Duodenal mucosa (tissue), 2 donors: ENCODE measurements around the gene CD53.

Experiments used
- H3K27ac ChIP-seq: one replicate; pipeline ENCODE4 v1.7.0; 2013; ENCODE audit warnings: low read depth, low read length
- H3K27me3 ChIP-seq, 2 donors: one replicate each; pipeline ENCODE4 v1.7.0; 2013; ENCODE audit warnings: low read length in 2 of 2, control low read depth in 1 of 2; ENCODE audit not compliant: insufficient read depth in 2 of 2, control insufficient read depth in 1 of 2
- H3K36me3 ChIP-seq, 2 donors: one replicate each; pipeline ENCODE4 v1.7.0; 2013; ENCODE audit warnings: low read length in 2 of 2, control low read depth in 1 of 2; ENCODE audit not compliant: insufficient read depth in 2 of 2, control insufficient read depth in 1 of 2
- H3K4me1 ChIP-seq, 2 donors: one replicate each; pipeline ENCODE4 v1.7.0; 2013; ENCODE audit warnings: low read length in 2 of 2, control low read depth in 1 of 2; ENCODE audit not compliant: insufficient read depth in 2 of 2, control insufficient read depth in 1 of 2
- H3K4me3 ChIP-seq, 2 donors: one replicate each; pipeline ENCODE4 v1.7.0; 2013; ENCODE audit warnings: low read length in 2 of 2, low read depth in 1 of 2
- H3K9ac ChIP-seq, 2 donors: one replicate each; pipeline ENCODE4 v1.7.0; 2013; ENCODE audit warnings: low read length in 2 of 2, low read depth in 1 of 2
- H3K9me3 ChIP-seq, 2 donors: one replicate each; pipeline ENCODE4 v1.7.0; 2013; ENCODE audit warnings: low read length in 2 of 2, control low read depth in 1 of 2; ENCODE audit not compliant: control insufficient read depth in 1 of 2

Gene CD53

GRCh38 chr1:110874324-110875215 lies 1.6 kb downstream of the CD53 start:
- Histone ChIP-seq H3K4me1 (peaks cover 0 to 12% of the 10 kb centered on the region in 2 donors), H3K36me3 (no peaks in the 10 kb centered on the region), H3K9me3 (no peaks in the 10 kb centered on the region), H3K9ac (peak overlapping the region; percentile 20 to 56), H3K27ac (no peak overlapping the region), H3K4me3 (peak overlapping the region; percentile 58 to 66), H3K27me3 (no peaks in the 10 kb centered on the region)

- Histone ChIP-seq H3K27me3 (no peaks in the 10 kb centered on the region), H3K4me1 (peaks cover 0 to 12% of the 10 kb centered on the region in 2 donors), H3K4me3 (peak overlapping the region; percentile 58 to 66), H3K36me3 (no peaks in the 10 kb centered on the region), H3K9me3 (no peaks in the 10 kb centered on the region), H3K27ac (peak overlapping the region; percentile 26), H3K9ac (peak overlapping the region; percentile 8 to 17)
Measured at GRCh38 chr1:110875216-110875731, 2.3 kb downstream of the CD53 start.

DNA sequence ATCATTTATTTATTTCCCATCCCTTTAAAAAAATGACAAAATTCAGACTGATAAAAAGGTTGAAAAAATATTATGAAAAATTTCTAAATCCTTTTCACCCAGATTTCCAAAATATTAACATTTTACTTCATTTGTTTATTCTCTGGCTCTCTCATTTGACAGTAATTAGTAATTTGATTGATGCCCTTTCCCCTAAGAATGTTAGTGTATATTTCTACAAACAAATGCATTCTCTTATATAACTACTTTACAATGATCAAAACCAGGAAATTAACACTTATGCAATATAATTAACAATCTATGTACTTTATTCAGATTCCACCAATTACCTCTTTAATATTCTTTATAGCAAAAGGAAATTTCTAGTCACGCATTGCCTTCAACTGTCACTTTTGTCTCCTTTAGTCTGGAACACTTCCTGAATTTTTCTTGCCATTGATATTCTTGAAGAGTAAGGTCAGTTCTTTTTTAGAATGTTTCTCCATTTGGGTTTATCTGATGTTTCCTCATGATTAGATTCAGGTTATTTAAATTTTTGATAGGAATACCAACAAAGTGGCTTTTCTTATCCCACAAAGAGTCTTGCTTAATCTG lies 3.9 kb downstream of the CD53 start:
- peak overlapping the region in 1 of 2 donors; percentile 1 for H3K4me3 ChIP-seq
- H3K9ac ChIP-seq: no peak overlapping the region
- H3K4me1 ChIP-seq: peaks cover 0 to 11% of the 10 kb centered on the region in 2 donors
- no peak overlapping the region for H3K27ac ChIP-seq
- H3K36me3 ChIP-seq: no peaks in the 10 kb centered on the region
- H3K9me3 ChIP-seq: no peaks in the 10 kb centered on the region
- H3K27me3 ChIP-seq: no peaks in the 10 kb centered on the region

DNA sequence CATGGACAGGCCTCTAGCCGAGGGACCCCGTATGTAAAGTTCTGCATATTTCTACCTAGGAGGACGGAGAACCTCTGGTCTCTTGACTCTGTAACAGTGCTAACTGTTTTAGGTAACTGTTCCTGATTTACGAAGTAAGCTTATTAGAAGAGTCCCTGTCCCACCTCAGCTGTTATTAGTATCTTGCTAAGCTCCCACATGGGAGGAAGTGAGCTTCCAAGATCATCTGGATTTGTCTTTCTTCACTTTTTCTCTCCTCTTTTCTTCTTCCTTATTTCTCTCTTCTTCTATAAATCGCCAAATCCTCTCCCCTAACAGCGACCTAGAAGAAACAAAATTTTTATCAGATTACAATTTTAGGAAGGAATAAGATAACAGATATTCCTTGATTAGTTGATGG lies 4.4 kb downstream of the CD53 start:
- Histone ChIP-seq H3K4me1 (peaks cover 0 to 7% of the 10 kb centered on the region in 2 donors), H3K27ac (no peak overlapping the region), H3K9me3 (no peaks in the 10 kb centered on the region), H3K4me3 (peak overlapping the region in 1 of 2 donors; percentile 1), H3K36me3 (no peaks in the 10 kb centered on the region), H3K9ac (no peak overlapping the region), H3K27me3 (no peaks in the 10 kb centered on the region)

DNA sequence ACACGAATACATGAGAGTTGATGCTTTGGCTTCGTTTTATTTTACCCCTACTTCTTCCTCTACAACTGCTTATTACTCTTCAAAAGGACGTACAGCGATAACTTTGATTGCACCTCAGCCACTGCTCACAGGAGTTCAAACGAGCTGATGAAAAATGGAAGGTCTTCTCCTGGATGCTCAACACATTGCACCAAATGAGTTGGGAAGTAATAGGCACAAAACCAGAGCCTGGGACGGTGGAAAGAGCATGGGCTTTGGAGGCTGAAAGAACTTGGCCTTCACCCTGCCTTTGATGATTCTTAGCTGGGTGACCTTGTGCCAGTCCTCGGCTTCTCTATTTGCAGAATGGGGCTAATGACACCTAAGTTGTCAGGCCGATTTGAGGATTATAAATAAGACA lies 4.8 kb downstream of the CD53 start:
- Histone ChIP-seq H3K4me3 (peak overlapping the region in 1 of 2 donors; percentile 5), H3K9ac (no peak overlapping the region), H3K27me3 (no peaks in the 10 kb centered on the region), H3K36me3 (no peaks in the 10 kb centered on the region), H3K4me1 (peaks cover 0 to 4% of the 10 kb centered on the region in 2 donors), H3K27ac (no peak overlapping the region), H3K9me3 (no peaks in the 10 kb centered on the region)

- Histone ChIP-seq H3K4me3 (no peak overlapping the region), H3K9me3 (no peaks in the 10 kb centered on the region), H3K36me3 (no peaks in the 10 kb centered on the region), H3K9ac (no peak overlapping the region), H3K4me1 (peaks cover 0 to 4% of the 10 kb centered on the region in 2 donors), H3K27me3 (no peaks in the 10 kb centered on the region), H3K27ac (no peak overlapping the region)
Measured at GRCh38 chr1:110878591-110878990, 5.6 kb downstream of the CD53 start.

GRCh38 chr1:110878993-110879392 lies 6.0 kb downstream of the CD53 start:
- H3K4me3 ChIP-seq: no peak overlapping the region
- H3K4me1 ChIP-seq: peaks cover 0 to 4% of the 10 kb centered on the region in 2 donors
- no peak overlapping the region for H3K9ac ChIP-seq
- H3K27me3 ChIP-seq: no peaks in the 10 kb centered on the region
- no peaks in the 10 kb centered on the region for H3K9me3 ChIP-seq
- no peaks in the 10 kb centered on the region for H3K36me3 ChIP-seq
- H3K27ac ChIP-seq: no peak overlapping the region

GRCh38 chr1:110879758-110880606 lies 7.0 kb downstream of the CD53 start:
- peaks cover 0 to 4% of the 10 kb centered on the region in 2 donors for H3K4me1 ChIP-seq
- no peaks in the 10 kb centered on the region for H3K27me3 ChIP-seq
- H3K4me3 ChIP-seq: no peak overlapping the region
- no peak overlapping the region for H3K9ac ChIP-seq
- no peak overlapping the region for H3K27ac ChIP-seq
- no peaks in the 10 kb centered on the region for H3K9me3 ChIP-seq
- H3K36me3 ChIP-seq: no peaks in the 10 kb centered on the region

DNA sequence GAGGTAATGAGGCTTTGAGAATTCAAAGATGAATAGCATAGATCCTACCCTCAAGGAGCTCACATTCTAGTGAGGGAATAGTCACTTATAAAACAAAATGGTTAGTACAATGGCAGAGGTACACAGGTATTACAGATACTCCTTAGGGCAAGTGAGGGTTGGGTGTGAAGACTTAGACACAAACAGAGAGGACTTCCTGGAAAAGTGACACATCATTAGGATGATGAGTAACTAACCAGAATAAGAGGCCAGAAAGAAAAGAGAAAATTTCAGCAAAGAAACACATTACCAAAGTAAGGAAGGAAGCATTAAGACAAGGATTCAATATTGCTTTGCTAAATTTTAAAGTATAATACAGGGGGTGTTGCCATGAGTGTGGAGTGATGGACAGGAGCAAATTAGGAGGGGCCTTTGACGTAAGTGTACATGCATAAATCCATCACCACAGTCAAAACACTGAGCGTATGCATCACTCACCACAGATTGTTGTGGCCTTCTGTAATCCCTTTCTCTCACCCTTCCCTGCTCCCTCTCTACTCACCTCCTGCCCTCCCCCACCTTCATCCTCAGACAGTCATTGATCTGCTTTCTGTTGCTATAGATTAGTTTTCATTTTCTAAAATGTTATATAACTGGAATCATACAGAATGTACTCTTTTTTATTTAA lies 7.9 kb downstream of the CD53 start:
- H3K4me1 ChIP-seq: peaks cover 0 to 4% of the 10 kb centered on the region in 2 donors
- H3K36me3 ChIP-seq: no peaks in the 10 kb centered on the region
- H3K27me3 ChIP-seq: no peaks in the 10 kb centered on the region
- no peak overlapping the region for H3K9ac ChIP-seq
- H3K9me3 ChIP-seq: no peaks in the 10 kb centered on the region
- no peak overlapping the region for H3K4me3 ChIP-seq
- no peak overlapping the region for H3K27ac ChIP-seq
